GM18502 (cell line): ENCODE results near the gene BTAF1.
"Not testable (repeated sequence)": the region's sequence is repeated elsewhere in the genome, so short reads cannot be mapped to it uniquely, and the experiment has no call there.

Experiments used
- ATAC-seq: cut with Tn5 transposase; IDR thresholded peaks from one replicate; pipeline ENCODE4 v1.9.1; 2021; ENCODE audit warnings: mild to moderate bottlenecking; ENCODE audit not compliant: unreplicated experiment, poor library complexity

The BTAF1 gene

GRCh38 chr10:91923371-91924211 lies at the start of gene BTAF1:
TSS of gene BTAF1 (plus strand) at chr10:91923770. CDS start at chr10:91924077, 307 bp downstream.
- ATAC-seq = peak; percentile 98

GRCh38 chr10:91875156-91875555 lies 48.4 kb upstream of the BTAF1 start:
- ATAC-seq = no peak

GRCh38 chr10:91875779-91876178 lies 47.8 kb upstream of the BTAF1 start:
- no peak for ATAC-seq

DNA sequence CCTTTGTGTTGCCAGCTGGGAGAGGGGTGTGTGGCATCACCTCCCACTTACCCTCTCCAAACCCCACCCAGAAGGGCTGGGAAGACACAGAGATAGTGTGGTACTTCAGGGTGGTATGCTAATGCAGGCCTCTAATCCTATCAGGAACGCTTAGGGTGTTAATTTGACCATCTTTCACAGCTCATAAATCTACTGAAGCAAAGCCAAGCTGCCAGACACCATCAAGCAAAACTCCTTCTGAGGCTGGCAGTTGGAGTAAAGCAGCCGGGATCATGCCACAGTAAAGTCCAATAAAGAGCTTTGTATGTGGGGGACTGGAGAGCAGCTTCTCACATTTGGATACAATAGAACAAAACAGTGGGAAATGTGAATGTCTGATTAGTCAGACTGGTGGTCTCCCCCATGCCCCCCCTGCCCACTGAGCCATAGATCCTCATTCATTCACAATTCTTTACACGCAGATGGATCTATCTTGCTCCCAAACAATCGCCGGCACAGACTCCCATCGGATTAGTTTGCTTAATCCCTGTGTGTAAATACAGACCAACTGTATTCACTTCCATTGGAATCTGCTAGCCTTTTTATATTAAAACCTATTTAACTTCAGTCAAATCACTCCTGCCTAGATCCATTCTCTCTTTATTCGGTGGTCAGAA lies 43.9 kb upstream of the BTAF1 start:
- no peak for ATAC-seq

DNA sequence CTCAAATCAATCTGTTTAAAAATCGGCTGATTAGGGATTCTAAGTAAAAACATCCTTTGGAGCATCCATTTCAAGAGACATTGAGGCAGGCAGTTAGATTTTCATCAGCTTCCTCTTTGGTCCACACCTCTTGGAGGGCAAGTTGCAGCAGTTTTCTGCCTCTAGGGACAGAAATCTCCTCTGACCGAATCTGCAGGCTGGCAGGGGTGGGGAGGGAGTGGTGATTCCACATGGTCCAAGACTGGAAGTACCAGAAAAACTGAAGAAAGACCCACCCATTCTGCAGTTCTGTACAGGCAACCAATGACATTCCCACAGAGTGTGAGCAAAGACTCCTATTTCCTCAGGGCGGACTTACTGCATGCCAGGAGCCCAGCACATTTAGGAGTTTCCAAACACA lies 43.3 kb upstream of the BTAF1 start:
- no peak for ATAC-seq

DNA sequence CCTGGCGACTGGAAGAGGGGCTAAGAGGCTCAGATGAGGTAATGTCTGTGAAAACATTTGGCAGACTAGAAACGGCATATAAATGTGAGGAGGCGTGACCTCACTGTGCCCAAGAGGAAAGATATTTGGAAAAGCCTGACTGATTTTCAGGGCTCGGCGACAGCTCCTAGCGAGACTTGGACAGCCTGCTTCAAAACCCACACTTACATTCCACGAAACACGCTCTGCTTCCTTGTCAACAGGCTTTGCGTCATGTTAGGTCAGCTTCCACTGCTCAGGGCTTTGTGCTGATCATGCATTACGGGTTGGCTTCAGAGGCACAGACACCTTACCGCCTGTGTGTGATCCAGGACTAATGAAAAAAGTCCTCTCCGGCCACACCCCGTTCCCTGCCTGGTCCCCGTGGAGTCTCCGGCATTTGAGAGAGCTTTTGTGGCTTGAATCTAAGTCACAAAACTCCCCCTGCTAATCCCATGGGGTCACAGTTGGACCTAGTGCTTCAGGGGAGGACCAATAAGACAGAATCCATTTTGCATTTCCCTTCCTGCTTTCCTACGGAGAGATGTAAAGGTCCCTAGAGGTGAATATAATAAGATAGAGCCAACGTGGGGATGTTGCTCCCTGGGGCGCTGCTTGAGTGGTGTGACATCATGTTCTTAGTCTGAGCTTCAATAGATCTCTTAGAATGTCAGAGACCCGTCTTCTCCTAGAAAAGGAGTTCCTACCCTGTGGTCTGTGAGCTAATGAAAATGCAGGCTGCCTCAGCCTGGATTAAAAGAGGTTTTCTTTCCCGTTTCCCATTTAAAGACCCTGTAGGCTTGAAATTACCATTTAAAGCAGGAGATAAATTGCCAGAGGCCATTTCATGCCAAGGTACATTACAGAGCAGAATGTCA lies 39.8 kb upstream of the BTAF1 start:
- no peak for ATAC-seq

- no peak for ATAC-seq
These were observed 39.0 kb upstream of the BTAF1 start for GRCh38 chr10:91884536-91884935.

DNA sequence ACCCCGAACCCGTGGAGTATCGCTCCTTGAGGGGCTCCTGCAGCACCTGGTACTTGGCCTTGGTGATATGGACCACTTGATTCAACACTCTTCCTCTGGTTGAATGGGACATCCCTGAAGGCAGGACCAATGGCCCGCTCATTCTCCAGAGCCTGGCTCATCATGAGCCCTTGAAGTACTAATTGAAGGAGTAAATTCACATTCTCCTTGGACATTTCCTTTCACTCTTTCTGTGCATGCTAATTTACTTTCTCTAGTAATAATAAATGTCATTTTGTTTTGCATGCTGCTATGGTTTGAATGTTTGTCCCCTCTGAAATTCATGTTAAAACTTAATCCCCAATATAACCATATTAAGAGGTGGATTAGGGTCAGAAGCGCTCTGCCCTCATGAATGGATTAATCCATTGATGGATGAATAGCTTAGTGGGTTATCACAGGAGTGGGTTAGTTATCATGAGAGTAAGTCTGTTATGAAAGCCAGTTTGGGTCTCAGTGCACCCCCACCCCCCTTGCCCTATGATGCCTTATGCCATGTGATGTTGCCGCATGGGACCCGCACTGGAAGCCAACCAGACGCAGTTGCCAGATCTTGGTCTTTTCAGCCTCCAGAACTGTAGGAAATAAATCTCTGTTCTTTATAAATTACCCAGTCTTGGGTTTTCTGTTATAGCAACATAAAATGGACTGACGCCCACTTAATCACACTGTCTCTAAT lies 38.0 kb upstream of the BTAF1 start:
- no peak for ATAC-seq

- ATAC-seq = no peak
These were observed 36.7 kb upstream of the BTAF1 start for GRCh38 chr10:91886954-91887271.

- no peak for ATAC-seq
These were observed 36.1 kb upstream of the BTAF1 start for GRCh38 chr10:91887272-91888076.

- no peak for ATAC-seq
These were observed 32.2 kb upstream of the BTAF1 start for GRCh38 chr10:91891125-91892001.

- ATAC-seq = no peak
These were observed 30.5 kb upstream of the BTAF1 start for GRCh38 chr10:91893051-91893450.

- not testable (repeated sequence) for ATAC-seq
These were observed 29.3 kb upstream of the BTAF1 start for GRCh38 chr10:91894261-91894685.

GRCh38 chr10:91896212-91896756 lies 27.3 kb upstream of the BTAF1 start:
- no peak for ATAC-seq

- ATAC-seq = no peak
These were observed 26.1 kb upstream of the BTAF1 start for GRCh38 chr10:91897421-91897820.

DNA sequence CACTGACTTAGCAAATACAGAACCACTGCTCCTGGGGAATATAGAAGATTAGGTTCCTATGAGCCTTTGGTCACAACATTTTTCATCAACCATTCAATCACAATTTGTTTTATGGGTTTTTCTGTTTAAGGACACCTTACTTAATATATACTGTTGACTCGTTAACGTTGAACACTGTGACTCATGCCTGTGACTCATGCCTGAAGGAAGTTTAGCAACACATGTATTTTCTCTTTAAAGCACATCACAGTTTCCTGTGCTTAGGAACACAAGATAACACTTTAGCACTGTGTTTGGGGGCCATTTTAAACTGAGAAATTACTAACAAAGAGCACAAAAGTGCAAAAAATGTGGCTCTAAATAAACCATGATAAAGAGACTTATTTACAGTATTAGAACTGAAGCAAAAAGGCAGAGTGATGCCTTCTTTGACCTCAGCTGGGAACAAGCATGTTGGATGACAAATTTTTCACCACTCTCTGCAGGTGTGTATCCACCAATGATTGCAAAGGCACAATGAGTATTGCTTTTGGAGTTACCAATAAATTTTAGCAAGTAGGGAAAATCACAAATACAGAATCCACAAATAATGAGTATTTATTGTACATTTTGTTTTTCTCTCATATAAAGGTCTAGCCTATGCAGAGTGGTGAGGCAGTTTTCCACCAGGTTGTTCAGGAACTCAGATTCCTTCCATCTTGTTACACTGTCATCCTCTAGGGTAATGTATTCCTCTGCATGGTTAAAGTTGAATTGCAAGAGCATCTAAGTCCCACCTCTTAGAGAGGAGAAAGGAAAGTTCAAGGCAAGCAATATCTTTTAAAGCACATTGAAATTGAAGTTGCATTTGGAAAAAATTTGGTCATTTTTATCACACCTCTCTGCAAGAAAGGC lies 21.5 kb upstream of the BTAF1 start:
- ATAC-seq = no peak

DNA sequence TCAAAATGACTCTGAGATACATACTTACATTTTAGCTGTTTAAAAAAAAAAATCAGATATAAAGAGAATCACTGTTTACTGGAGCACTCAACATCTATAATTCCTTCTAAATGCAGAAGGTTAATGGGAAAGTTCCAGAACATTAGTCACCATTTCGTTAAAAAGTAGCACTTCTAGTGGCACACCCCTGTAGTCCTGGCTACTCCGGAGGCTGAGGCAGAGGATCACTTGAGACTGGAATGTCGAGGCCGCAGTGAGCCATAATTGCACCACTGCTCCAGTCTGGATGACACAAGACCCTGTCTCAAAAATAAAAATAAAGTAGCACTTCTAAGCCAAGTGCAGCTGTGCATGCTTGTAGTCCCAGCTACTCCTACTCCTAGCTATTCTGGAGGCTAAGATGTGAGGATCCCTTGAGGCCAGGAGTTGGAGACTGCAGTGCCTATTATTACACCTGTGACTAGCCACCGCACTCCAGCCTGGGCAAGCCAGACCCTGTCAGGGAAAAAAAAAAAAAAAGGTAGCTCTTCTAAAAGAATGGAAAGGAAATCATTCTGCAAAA lies 16.5 kb upstream of the BTAF1 start:
- ATAC-seq = no peak
